Endothelial cell (in vitro differentiated cells): ENCODE data around the gene MAP4K3. TPM values are rescaled to one million over a fixed set of nuclear protein-coding genes. Genes with fewer than 3 reads are reported as not detected.
"Not testable (repeated sequence)": the region's sequence is repeated elsewhere in the genome, so short reads cannot be mapped to it uniquely, and the experiment has no call there.

Experiments
- DNase-seq: peaks from one replicate; pipeline ENCODE4 v3.0.0; 2021; ENCODE audit warnings: low spot score
- H3K27ac Mint-ChIP-seq: one replicate; pipeline ENCODE4 v1.8.0; 2021; ENCODE audit warnings: mixed read lengths, inconsistent platforms; ENCODE audit not compliant: unreplicated experiment
- H3K27me3 Mint-ChIP-seq: one replicate; pipeline ENCODE4 v1.8.0; 2021; ENCODE audit warnings: mild to moderate bottlenecking, moderate library complexity, mixed read lengths, inconsistent platforms; ENCODE audit not compliant: unreplicated experiment
- H3K36me3 Mint-ChIP-seq: one replicate; pipeline ENCODE4 v1.8.0; 2021; ENCODE audit warnings: mild to moderate bottlenecking, low read depth, mixed read lengths, inconsistent platforms; ENCODE audit not compliant: unreplicated experiment
- H3K4me1 Mint-ChIP-seq: one replicate; pipeline ENCODE4 v1.8.0; 2021; ENCODE audit warnings: mild to moderate bottlenecking, mixed read lengths, inconsistent platforms; ENCODE audit not compliant: unreplicated experiment
- H3K4me3 Mint-ChIP-seq: one replicate; pipeline ENCODE4 v1.8.0; 2021; ENCODE audit warnings: mild to moderate bottlenecking, mixed read lengths, inconsistent platforms; ENCODE audit not compliant: unreplicated experiment
- H3K9me3 Mint-ChIP-seq: one replicate; pipeline ENCODE4 v1.8.0; 2021; ENCODE audit warnings: mixed read lengths, inconsistent platforms; ENCODE audit not compliant: unreplicated experiment
- total RNA-seq: library from RNA; stranded (reverse); fragmentation: NEBNext Ultra II Directional; extraction: Animal tissue kit (Norgen Biotek cat#: 25700); gene quantifications from one replicate; pipeline ENCODE4 v1.2.1, GENCODE V29; 2021; ENCODE audit not compliant: unreplicated experiment
- TF ChIP-seq, protein P1 (sequence below): fragments of 200-600 bp; sonication (generic); IDR thresholded peaks from one replicate; pipeline ENCODE4 v1.5.0; 2021; ENCODE audit warnings: antibody characterized with exemption; ENCODE audit not compliant: unreplicated experiment

MAP4K3 gene
- total RNA-seq, 1 donor from 2014 or later, result 51.1 TPM

DNA sequence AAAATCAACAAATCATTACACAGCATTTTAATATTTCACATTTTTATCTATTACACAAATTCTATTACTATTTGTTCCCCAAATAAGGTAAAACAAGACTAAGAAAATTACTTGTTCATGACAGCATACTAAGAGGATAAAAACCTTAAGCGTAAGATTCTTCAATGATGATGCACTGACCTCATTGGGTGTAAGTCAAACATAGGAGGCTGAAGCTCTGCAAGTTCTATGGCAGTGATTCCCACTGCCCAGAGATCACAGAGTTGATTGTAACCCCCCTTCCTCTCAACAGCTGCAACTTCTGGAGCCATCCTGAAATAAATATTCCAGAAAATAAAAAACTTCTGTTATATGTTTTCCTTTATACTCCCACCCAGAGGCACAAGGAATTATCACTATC is 111.1 kb downstream of the MAP4K3 start:
- Mint-ChIP-seq H3K4me1 (no peaks in the 10 kb centered on the region), H3K27ac (no peak overlapping the region), H3K4me3 (no peak overlapping the region), H3K9me3 (no peaks in the 10 kb centered on the region), H3K36me3 (peaks cover 15% of the 10 kb centered on the region), H3K27me3 (no peaks in the 10 kb centered on the region)
- TF ChIP-seq, protein P1, sequence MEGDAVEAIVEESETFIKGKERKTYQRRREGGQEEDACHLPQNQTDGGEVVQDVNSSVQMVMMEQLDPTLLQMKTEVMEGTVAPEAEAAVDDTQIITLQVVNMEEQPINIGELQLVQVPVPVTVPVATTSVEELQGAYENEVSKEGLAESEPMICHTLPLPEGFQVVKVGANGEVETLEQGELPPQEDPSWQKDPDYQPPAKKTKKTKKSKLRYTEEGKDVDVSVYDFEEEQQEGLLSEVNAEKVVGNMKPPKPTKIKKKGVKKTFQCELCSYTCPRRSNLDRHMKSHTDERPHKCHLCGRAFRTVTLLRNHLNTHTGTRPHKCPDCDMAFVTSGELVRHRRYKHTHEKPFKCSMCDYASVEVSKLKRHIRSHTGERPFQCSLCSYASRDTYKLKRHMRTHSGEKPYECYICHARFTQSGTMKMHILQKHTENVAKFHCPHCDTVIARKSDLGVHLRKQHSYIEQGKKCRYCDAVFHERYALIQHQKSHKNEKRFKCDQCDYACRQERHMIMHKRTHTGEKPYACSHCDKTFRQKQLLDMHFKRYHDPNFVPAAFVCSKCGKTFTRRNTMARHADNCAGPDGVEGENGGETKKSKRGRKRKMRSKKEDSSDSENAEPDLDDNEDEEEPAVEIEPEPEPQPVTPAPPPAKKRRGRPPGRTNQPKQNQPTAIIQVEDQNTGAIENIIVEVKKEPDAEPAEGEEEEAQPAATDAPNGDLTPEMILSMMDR, result no peak
- no peak for DNase-seq

DNA sequence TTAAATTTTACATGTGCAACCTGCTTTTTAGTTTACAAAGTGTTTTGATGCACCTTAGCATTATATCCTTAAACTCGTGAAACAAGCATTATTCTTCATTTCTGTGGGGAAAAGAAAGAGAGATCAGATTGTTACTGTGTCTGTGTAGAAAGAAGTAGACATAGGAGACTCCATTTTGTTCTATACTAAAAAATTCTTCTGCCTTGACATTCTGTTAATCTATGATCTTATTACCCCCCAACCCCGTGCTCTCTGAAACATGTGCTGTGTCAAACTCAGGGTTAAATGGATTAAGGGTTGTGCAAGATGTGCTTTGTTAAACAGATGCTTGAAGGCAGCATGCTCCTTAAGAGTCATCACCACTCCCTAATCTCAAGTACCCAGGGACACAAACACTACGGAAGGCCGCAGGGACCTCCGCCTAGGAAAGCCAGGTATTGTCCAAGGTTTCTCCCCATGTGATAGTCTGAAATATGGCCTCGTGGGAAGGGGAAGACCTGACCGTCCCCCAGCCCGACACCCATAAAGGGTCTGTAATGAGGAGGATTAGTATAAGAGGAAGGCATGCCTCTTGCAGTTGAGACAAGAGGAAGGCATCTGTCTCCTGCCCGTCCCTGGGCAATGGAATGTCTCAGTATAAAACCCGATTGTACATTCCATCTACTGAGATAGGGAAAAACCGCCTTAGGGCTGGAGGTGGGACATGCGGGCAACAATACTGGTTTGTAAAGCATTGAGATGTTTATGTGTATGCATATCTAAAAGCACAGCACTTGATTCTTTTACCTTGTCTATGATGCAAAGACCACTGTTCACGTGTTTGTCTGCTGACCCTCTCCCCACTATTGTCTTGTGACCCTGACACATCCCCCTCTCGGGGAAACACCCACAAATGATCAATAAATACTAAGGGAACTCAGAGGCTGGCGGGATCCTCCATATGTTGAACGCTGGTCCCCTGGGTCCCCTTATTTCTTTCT is 115.7 kb downstream of the MAP4K3 start:
- not testable (repeated sequence) for H3K27me3 Mint-ChIP-seq, H3K4me3 Mint-ChIP-seq, DNase-seq, H3K36me3 Mint-ChIP-seq, H3K4me1 Mint-ChIP-seq, H3K9me3 Mint-ChIP-seq, H3K27ac Mint-ChIP-seq

DNA sequence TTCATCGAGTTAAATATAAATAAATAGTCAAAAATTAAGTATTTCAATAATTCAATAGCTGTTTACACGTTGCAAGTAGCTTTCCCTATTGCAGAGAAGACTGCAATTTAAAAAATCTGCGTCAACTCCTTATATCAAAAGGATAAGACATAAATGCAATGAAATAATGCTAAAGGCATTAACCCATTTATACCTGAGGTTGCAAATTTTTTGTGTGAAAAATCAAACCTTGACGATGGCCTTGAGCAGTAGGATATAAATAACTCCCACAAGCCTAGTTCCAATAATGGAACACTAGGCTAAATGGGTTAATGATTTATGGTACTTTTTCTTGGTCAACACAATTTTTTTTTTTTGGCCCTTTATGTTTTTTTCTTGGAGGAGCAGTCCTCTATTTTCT is 116.9 kb downstream of the MAP4K3 start:
- H3K27ac Mint-ChIP-seq, result no peak overlapping the region
- H3K27me3 Mint-ChIP-seq, result no peaks in the 10 kb centered on the region

DNA sequence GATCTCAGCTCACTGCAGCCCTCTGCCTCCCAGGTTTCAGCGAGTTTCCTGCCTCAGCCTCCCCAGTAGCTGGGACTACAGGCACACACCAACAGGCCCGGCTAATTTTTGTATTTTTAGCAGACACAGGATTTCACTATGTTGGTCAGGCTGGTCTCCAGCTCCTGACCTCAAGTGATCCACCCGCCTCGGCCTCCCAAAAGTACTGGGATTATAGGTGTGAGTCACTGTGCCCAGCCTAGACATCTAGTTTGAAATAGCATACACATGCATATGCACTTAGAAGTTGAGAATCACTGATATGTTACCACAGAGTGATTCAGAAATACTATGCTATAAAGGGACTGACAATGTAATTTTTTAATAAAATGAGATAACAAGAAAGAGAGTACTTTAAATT is 123.5 kb downstream of the MAP4K3 start:
- H3K4me1 Mint-ChIP-seq, result peaks cover 15% of the 10 kb centered on the region
- H3K9me3 Mint-ChIP-seq, result no peaks in the 10 kb centered on the region
- H3K27me3 Mint-ChIP-seq, result peaks cover 2% of the 10 kb centered on the region
- H3K27ac Mint-ChIP-seq, result no peak overlapping the region
- no peak for DNase-seq
- H3K4me3 Mint-ChIP-seq, result no peak overlapping the region
- TF ChIP-seq, protein P1, result no peak
- peaks cover 10% of the 10 kb centered on the region for H3K36me3 Mint-ChIP-seq

More for the DNA sequence above, 116.9 kb downstream of the MAP4K3 start:
- peaks cover 2% of the 10 kb centered on the region for H3K36me3 Mint-ChIP-seq
- TF ChIP-seq, protein P1, result no peak
- no peak for DNase-seq
- H3K4me3 Mint-ChIP-seq, result no peak overlapping the region
- no peaks in the 10 kb centered on the region for H3K9me3 Mint-ChIP-seq
- H3K4me1 Mint-ChIP-seq, result peaks cover 4% of the 10 kb centered on the region

DNA sequence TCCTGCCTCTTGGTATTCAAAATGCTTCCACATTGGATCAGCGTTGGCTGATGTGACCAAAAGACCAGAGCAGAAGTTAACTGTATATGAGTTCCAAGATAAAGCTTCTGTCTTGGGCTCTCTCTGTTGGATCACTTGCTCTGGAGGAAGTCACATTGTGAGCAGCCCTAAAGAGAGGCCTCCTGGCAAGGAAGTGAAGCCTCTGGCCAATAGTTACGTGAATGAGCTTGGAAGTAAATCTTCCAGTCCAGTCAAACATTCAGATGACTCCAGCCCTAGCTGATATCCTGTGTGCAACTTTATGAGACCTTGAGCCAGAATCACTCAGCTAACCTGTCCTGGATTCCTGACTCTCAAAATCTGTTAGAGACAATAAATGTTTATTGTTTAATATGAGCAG is 125.6 kb downstream of the MAP4K3 start:
- peaks cover 10% of the 10 kb centered on the region for H3K36me3 Mint-ChIP-seq
- TF ChIP-seq, protein P1, result no peak
- H3K4me3 Mint-ChIP-seq, result no peak overlapping the region
- peaks cover 2% of the 10 kb centered on the region for H3K27me3 Mint-ChIP-seq
- H3K9me3 Mint-ChIP-seq, result no peaks in the 10 kb centered on the region
- no peak for DNase-seq
- no peak overlapping the region for H3K27ac Mint-ChIP-seq
- H3K4me1 Mint-ChIP-seq, result peaks cover 11% of the 10 kb centered on the region
